Endothelial cell of umbilical vein (primary cell): Measurements from ENCODE around the gene SOX30. TPM values are rescaled to one million over a fixed set of nuclear protein-coding genes. Genes with fewer than 3 reads are reported as not detected.

Experiments
- BruUV-seq: library from RNA; stranded (reverse); fragments of 400-500 nt; replicated peaks from 2 replicates; lab custom pipeline; 2021; lab: Mats Ljungman, UMichigan
- CTCF ChIA-PET: fragments of 300-600, 350-600 bp; sonication (Branson Sonifier 250); formaldehyde crosslinking; loops from one replicate; lab custom pipeline; 2021; ENCODE audit warnings: antibody characterized with exemption, inconsistent platforms; lab: Charles Lee
- POLR2A ChIA-PET: fragments of 300-600, 350-600 bp; sonication (Branson Sonifier 250); formaldehyde crosslinking; loops from one replicate; lab custom pipeline; 2021; ENCODE audit warnings: antibody characterized with exemption, inconsistent platforms; lab: Charles Lee
- DNase-seq: peaks from one replicate; pipeline ENCODE4 v3.0.0-alpha.2; 2011; ENCODE audit warnings: low read depth, low spot score
- FAIRE-seq: peaks from 2 replicates; lab custom pipeline; 2011; peaks lifted over from hg19 to GRCh38; lab: Jason Lieb, UNC
- H2AFZ ChIP-seq: 2 replicates; pipeline ENCODE4 v1.6.0; 2012; ENCODE audit warnings: low read depth, low read length, control low read depth, inconsistent platforms
- H3K27ac ChIP-seq: 2 replicates; pipeline ENCODE4 v1.5.1; 2011; ENCODE audit warnings: low read depth, mild to moderate bottlenecking, control low read depth, low read length, moderate library complexity; ENCODE audit not compliant: insufficient read depth
- H3K27me3 ChIP-seq, 2 experiments: 2 replicates each; pipeline versions ENCODE4 v1.6.0 to v1.6.1; 2011; ENCODE audit warnings: low read length in 2 of 2, mixed read lengths in 1 of 2; ENCODE audit not compliant: control insufficient read depth in 2 of 2, insufficient read depth in 2 of 2
- H3K36me3 ChIP-seq, 2 experiments: 2 replicates in 1 of 2; 3 replicates in 1 of 2; pipeline ENCODE4 v1.5.1; 2011; ENCODE audit warnings: low read length in 2 of 2, mild to moderate bottlenecking in 1 of 2, moderate library complexity in 1 of 2; ENCODE audit not compliant: control insufficient read depth in 2 of 2, insufficient read depth in 2 of 2; ENCODE audit errors: extremely low read depth in 1 of 2
- H3K4me1 ChIP-seq: 3 replicates; pipeline ENCODE4 v1.5.1; 2011; ENCODE audit warnings: mild to moderate bottlenecking, low read length; ENCODE audit not compliant: control insufficient read depth, insufficient read depth; ENCODE audit errors: extremely low read depth
- H3K4me2 ChIP-seq: 2 replicates; pipeline ENCODE4 v1.6.1; 2011; ENCODE audit warnings: low read length, control low read depth, mixed read lengths; ENCODE audit not compliant: insufficient read depth
- H3K4me3 ChIP-seq, 3 experiments: fragments of 200-600 bp in 1 of 3; sonication (generic), shearing (Covaris generic) in 1 of 3; replicated peaks in 1 of 3; 2 replicates each; pipeline ENCODE4 v1.5.1; 2011 to 2016; ENCODE audit warnings: control low read depth in 3 of 3, low read length in 3 of 3, mild to moderate bottlenecking in 2 of 3, inconsistent platforms in 1 of 3, low read depth in 1 of 3, moderate library complexity in 1 of 3; ENCODE audit not compliant: insufficient read depth in 1 of 3
- H3K79me2 ChIP-seq: 2 replicates; pipeline ENCODE4 v1.6.0; 2012; ENCODE audit warnings: low read length, inconsistent platforms; ENCODE audit not compliant: control insufficient read depth, insufficient read depth
- H3K9ac ChIP-seq: replicated peaks from 2 replicates; pipeline ENCODE3; 2011; ENCODE audit warnings: low read length, control low read depth; ENCODE audit not compliant: insufficient read depth; ENCODE audit errors: extremely low read depth
- H3K9me1 ChIP-seq: replicated peaks from 3 replicates; pipeline ENCODE4 v1.6.0; 2011; ENCODE audit warnings: mild to moderate bottlenecking, low read length; ENCODE audit not compliant: control insufficient read depth, insufficient read depth; ENCODE audit errors: extremely low read depth
- H3K9me3 ChIP-seq: replicated peaks from 2 replicates; pipeline ENCODE4 v1.5.1; 2012; ENCODE audit warnings: low read length, inconsistent platforms; ENCODE audit not compliant: control insufficient read depth, insufficient read depth
- H4K20me1 ChIP-seq: replicated peaks from 2 replicates; pipeline ENCODE3; 2011; ENCODE audit warnings: mild to moderate bottlenecking, low read length; ENCODE audit not compliant: control insufficient read depth, insufficient read depth; ENCODE audit errors: extremely low read depth
- EZH2 ChIP-seq: IDR thresholded peaks from 2 replicates; pipeline ENCODE4 v1.6.1; 2012; ENCODE audit warnings: borderline replicate concordance, low read depth, mild to moderate bottlenecking, moderate library complexity, low read length, inconsistent platforms; ENCODE audit not compliant: severe bottlenecking
- FOS ChIP-seq: IDR thresholded peaks from 2 replicates; pipeline ENCODE4 v1.6.1; 2011; ENCODE audit warnings: mild to moderate bottlenecking, low read length, moderate library complexity, borderline replicate concordance; ENCODE audit not compliant: insufficient read depth
- GATA2 ChIP-seq: IDR thresholded peaks from 2 replicates; pipeline ENCODE4 v1.7.0; 2011; ENCODE audit warnings: low read depth, mild to moderate bottlenecking, moderate library complexity, mixed read lengths, low read length; ENCODE audit not compliant: insufficient read length, insufficient read depth
- JUN ChIP-seq: IDR thresholded peaks from 2 replicates; pipeline ENCODE4 v1.6.1; 2011; ENCODE audit warnings: borderline replicate concordance, low read depth; ENCODE audit not compliant: insufficient read length, insufficient read depth
- MYC ChIP-seq: IDR thresholded peaks from one replicate; pipeline ENCODE4 v1.6.1; 2011; ENCODE audit warnings: mild to moderate bottlenecking, low read depth, low read length
- POLR2A ChIP-seq: IDR thresholded peaks from 2 replicates; pipeline ENCODE4 v1.6.1; 2012; ENCODE audit warnings: low read depth, mild to moderate bottlenecking, control low read depth, low read length
- POLR2AphosphoS5 ChIP-seq: IDR thresholded peaks from 2 replicates; pipeline ENCODE4 v1.6.1; 2012; ENCODE audit warnings: low read depth, mild to moderate bottlenecking, control low read depth, low read length, moderate library complexity; ENCODE audit not compliant: insufficient read depth
- dilution Hi-C: fragments of 300-500 bp; cut with MboI; formaldehyde crosslinking; loops from one replicate; pipeline ENCODE4 v1.15.0; 2019; ENCODE audit warnings: low sequenced_read_pairs; ENCODE audit not compliant: extremely low pct_ligation_motif_present
- intact Hi-C: fragments of 100-400 bp; cut with micrococcal nuclease; formaldehyde crosslinking; loops from one replicate; pipeline ENCODE4 v1.10.0; 2022
- polyA plus RNA-seq, 4 experiments: library from polyadenylated mRNA; depleted of rRNA in 3 of 4; stranded (reverse) in 3 of 4; unstranded in 1 of 4; fragments of >200 nt; gene quantifications; 2 replicates each; pipeline versions ENCODE4 v1.2.1 to v1.2.3, GENCODE V29; 2011 to 2012; ENCODE audit warnings: missing spikeins in 1 of 4
- total RNA-seq: library from RNA; stranded (reverse); gene quantifications from 2 replicates; pipeline ENCODE4 v1.2.3, GENCODE V29; 2021
- TF ChIP-seq, protein P1 (sequence below), 2 donors: IDR thresholded peaks; 1 replicate in 1 of 2; 2 replicates in 1 of 2; pipeline ENCODE4 v1.5.1; 2011; ENCODE audit warnings: low read length in 2 of 2, mild to moderate bottlenecking in 2 of 2, moderate library complexity in 2 of 2, control low read depth in 1 of 2, inconsistent platforms in 1 of 2, low read depth in 1 of 2; ENCODE audit not compliant: insufficient read depth in 1 of 2; ENCODE audit errors: extremely low read depth in 1 of 2
- TF ChIP-seq, protein P2 (sequence below): IDR thresholded peaks from 2 replicates; pipeline ENCODE4 v1.6.1; 2011; ENCODE audit not compliant: insufficient read depth, insufficient read length

Gene SOX30
- total and polyA plus RNA-seq, 2 donors (not counting 3 experiments of a cell fraction or from before 2014, with no cell fraction given): not detected

DNA sequence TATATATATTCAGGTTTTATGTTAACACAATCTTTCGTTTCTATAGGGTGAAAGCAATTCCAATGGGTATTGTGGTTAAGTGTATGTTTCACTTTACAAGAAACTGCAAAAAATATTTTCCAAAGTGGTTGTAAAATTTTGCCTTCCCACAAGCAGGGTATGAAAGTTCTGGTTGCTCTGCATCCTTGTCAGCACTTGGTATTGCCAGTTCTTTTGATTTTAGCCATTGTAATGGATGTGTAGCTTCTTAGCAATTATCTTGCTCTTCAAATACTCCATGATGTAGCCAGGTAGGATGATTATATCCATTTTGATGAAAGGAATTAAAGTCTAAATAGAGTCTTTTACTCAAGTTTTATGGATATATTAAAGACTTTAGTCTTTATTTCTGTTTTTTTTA is 67.6 kb downstream of the SOX30 start:
- FAIRE-seq (no peak), DNase-seq (no peak)
- no peaks in the 10 kb centered on the region for H3K9me1 ChIP-seq
- intact Hi-C loops: no loop called here
- ChIA-PET CTCF (no interaction called here), POLR2A (no interaction called here)
- BruUV-seq: no TSS peak
- no peaks in the 10 kb centered on the region for H3K36me3 ChIP-seq
- H3K4me2 ChIP-seq: no peak overlapping the region
- no peaks in the 10 kb centered on the region for H3K9me3 ChIP-seq
- H3K79me2 ChIP-seq: no peaks in the 10 kb centered on the region
- TF ChIP-seq, protein P1, sequence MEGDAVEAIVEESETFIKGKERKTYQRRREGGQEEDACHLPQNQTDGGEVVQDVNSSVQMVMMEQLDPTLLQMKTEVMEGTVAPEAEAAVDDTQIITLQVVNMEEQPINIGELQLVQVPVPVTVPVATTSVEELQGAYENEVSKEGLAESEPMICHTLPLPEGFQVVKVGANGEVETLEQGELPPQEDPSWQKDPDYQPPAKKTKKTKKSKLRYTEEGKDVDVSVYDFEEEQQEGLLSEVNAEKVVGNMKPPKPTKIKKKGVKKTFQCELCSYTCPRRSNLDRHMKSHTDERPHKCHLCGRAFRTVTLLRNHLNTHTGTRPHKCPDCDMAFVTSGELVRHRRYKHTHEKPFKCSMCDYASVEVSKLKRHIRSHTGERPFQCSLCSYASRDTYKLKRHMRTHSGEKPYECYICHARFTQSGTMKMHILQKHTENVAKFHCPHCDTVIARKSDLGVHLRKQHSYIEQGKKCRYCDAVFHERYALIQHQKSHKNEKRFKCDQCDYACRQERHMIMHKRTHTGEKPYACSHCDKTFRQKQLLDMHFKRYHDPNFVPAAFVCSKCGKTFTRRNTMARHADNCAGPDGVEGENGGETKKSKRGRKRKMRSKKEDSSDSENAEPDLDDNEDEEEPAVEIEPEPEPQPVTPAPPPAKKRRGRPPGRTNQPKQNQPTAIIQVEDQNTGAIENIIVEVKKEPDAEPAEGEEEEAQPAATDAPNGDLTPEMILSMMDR (IDR thresholded peaks at IDR 0.05; ENCODE audit: extremely low read depth in 1 of 2, insufficient read depth in 1 of 2, low read depth in 1 of 2, low read length in 2 of 2): no peak
- TF ChIP-seq JUN (no peak), FOS (no peak), EZH2 (no peak), POLR2A (no peak), POLR2AphosphoS5 (no peak), GATA2 (no peak), MYC (no peak)
- TF ChIP-seq, protein P2, sequence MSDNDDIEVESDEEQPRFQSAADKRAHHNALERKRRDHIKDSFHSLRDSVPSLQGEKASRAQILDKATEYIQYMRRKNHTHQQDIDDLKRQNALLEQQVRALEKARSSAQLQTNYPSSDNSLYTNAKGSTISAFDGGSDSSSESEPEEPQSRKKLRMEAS: no peak
- H2AFZ ChIP-seq: no peak overlapping the region
- no peak overlapping the region for H3K4me3 ChIP-seq
- no peak overlapping the region for H3K27ac ChIP-seq
- no peaks in the 10 kb centered on the region for H3K27me3 ChIP-seq
- H4K20me1 ChIP-seq: no peaks in the 10 kb centered on the region
- H3K9ac ChIP-seq: no peak overlapping the region
- dilution Hi-C loops: no loop called here
- peaks cover 8% of the 10 kb centered on the region for H3K4me1 ChIP-seq
